GM12872 (cell line): ENCODE measurements around the gene PHF21A.

Source experiments
- CTCF ChIP-seq: IDR thresholded peaks from 3 replicates; pipeline ENCODE4 v1.5.1; 2011; ENCODE audit warnings: low read depth, mild to moderate bottlenecking, low read length, moderate library complexity; ENCODE audit not compliant: insufficient read depth

The PHF21A gene

GRCh38 chr11:45964911-45965389, 156.3 kb downstream of the PHF21A start:
- TF ChIP-seq CTCF: peak; percentile 89

GRCh38 chr11:45961751-45962240, 159.5 kb downstream of the PHF21A start:
- no peak for TF ChIP-seq CTCF

DNA sequence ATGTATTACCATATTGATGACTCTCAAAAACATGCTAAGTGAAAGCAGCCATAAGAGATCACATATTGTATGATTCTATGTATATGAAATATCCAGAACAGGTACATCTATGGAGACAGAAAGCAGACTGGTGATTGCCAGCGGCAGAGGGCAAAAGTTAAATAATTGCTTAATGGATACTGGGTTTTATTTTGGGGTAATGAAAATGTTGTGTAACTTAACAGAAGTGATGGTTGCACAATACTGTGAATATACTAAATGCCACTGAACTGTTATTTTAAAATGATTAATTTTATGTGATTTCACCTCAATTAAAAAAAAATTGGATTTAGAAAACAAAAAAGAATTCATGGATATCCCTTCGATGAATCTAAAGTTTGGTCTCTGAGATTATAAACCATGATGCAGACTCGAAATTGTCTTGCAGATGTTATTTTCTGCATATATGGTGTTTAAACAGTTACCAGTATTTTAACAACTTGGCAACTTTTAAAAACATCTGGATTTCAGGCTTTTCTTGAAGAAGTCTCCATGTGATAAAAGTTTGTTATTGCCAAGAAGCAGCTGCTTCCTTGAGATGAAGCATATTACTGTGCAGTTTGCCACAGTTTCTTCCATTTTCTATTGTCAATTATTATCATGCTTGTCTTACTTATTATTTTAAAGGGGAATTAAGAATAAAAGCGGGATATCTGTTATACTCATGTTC, 160.7 kb downstream of the PHF21A start:
- no peak for TF ChIP-seq CTCF

DNA sequence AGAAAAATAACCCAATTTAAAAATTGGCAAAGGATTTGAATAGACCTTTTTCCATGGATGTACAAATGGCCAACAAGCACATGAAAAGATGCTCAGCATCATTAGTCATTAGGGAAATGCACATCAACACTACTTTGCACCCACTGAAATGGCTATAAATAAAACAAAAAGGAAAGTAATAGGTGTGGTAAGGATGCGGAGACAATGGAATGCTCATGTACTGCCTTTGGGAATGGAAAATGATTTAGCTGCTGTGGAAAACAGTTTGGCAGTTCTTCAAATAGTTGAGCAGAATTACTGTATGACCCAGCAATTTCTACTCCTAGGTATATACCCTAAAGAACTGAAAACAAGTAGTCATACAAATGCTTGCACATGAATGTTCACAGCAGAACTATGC, 161.4 kb downstream of the PHF21A start:
- TF ChIP-seq CTCF: no peak

- TF ChIP-seq CTCF: no peak
Observed at GRCh38 chr11:45949992-45950407, 171.3 kb downstream of the PHF21A start.

DNA sequence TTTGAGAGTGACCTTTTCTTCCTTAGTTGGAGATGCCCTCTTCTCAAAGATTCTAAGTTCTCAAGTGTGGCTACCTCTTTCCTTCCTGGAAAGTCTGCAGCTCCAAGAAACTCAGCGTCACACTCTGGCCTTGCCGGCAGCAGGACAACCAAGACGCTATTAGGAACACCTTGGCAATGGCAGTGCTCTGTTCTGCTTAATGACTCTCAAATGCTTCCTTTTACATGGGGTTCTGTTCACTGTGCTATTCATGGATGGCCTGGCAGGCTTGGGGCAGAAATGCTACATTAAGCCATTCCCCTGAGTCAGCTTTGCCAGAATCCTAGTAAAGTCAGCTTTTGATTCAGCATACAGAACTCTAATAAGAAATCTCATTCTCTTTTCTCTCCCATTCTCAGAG, 172.9 kb downstream of the PHF21A start:
- no peak for TF ChIP-seq CTCF

GRCh38 chr11:45947885-45948284, 173.4 kb downstream of the PHF21A start:
- no peak for TF ChIP-seq CTCF
